K562 (cell line): Measurements from ENCODE around the gene DNAJB13. TPM values are rescaled to one million over a fixed set of nuclear protein-coding genes. Genes with fewer than 3 reads are reported as not detected.
A peak's percentile ranks its signal among the peaks of the same experiment; 100 is the strongest.

Source experiments
- CLOCK ChIP-seq: fragments of 250-450 bp; sonication (Bioruptor Pico); IDR thresholded peaks from 2 replicates; pipeline ENCODE4 v1.4.0; 2020; ENCODE audit warnings: mild to moderate bottlenecking, moderate library complexity, borderline replicate concordance
- CTBP1 ChIP-seq: fragments of 450-650 bp; IDR thresholded peaks from 2 replicates; pipeline ENCODE4 v1.6.1; 2016; ENCODE audit warnings: borderline replicate concordance
- ELF4 ChIP-seq: fragments of 450-650 bp; formaldehyde crosslinking; IDR thresholded peaks from 2 replicates; pipeline ENCODE4 v1.4.0; 2022; ENCODE audit warnings: missing genetic modification characterization
- EP400 ChIP-seq: fragments of 450-650 bp; IDR thresholded peaks from 2 replicates; pipeline ENCODE4 v1.6.1; 2017; ENCODE audit warnings: antibody characterized with exemption, mild to moderate bottlenecking, moderate library complexity
- FOXK1 ChIP-seq: sonication (generic); formaldehyde crosslinking; IDR thresholded peaks from 2 replicates; pipeline ENCODE4 v1.8.0; 2022; ENCODE audit warnings: missing genetic modification reagents, mild to moderate bottlenecking, borderline replicate concordance
- FOXK2 ChIP-seq, 2 experiments: fragments of 450-650 bp; IDR thresholded peaks in 1 of 2; conservative IDR thresholded peaks in 1 of 2; 2 replicates each; pipeline ENCODE4 v1.6.1; 2016; ENCODE audit warnings: low read depth in 2 of 2, mild to moderate bottlenecking in 1 of 2
- LARP7 ChIP-seq: fragments of 450-650 bp; IDR thresholded peaks from 2 replicates; pipeline ENCODE4 v1.6.1; 2016
- MTA1 ChIP-seq: fragments of 450-650 bp; IDR thresholded peaks from 2 replicates; pipeline ENCODE4 v1.6.1; 2017; ENCODE audit warnings: borderline replicate concordance
- NCOA6 ChIP-seq: fragments of 450-650 bp; IDR thresholded peaks from 2 replicates; pipeline ENCODE4 v1.6.1; 2017; ENCODE audit warnings: mild to moderate bottlenecking
- NR0B1 ChIP-seq: fragments of 450-650 bp; IDR thresholded peaks from one replicate; pipeline ENCODE4 v1.6.1; 2018; ENCODE audit warnings: mild to moderate bottlenecking, moderate library complexity; ENCODE audit not compliant: partially characterized antibody
- NR3C1 ChIP-seq: sonication (generic); formaldehyde crosslinking; IDR thresholded peaks from 2 replicates; pipeline ENCODE4 v1.8.1; 2022; ENCODE audit warnings: missing genetic modification reagents
- PHB2 ChIP-seq: fragments of 450-650 bp; IDR thresholded peaks from 2 replicates; pipeline ENCODE4 v1.6.1; 2017; ENCODE audit warnings: low read depth
- PHF8 ChIP-seq: fragments of 200-600 bp; sonication (generic); IDR thresholded peaks from 2 replicates; pipeline ENCODE4 v1.6.1; 2012; ENCODE audit warnings: mixed run types, mild to moderate bottlenecking, inconsistent platforms, low read length, moderate library complexity, borderline replicate concordance
- PML ChIP-seq: IDR thresholded peaks from 2 replicates; pipeline ENCODE4 v1.6.1; 2012; ENCODE audit warnings: low read length, inconsistent platforms
- POLR2AphosphoS5 ChIP-seq: IDR thresholded peaks from 2 replicates; pipeline ENCODE4 v1.6.1; 2011; ENCODE audit warnings: mild to moderate bottlenecking, low read depth, low read length, moderate library complexity; ENCODE audit not compliant: control insufficient read depth, insufficient read depth
- RBFOX2 ChIP-seq: fragments of 200-400 bp; formaldehyde crosslinking; IDR thresholded peaks from 2 replicates; pipeline ENCODE4 v1.6.1; 2017; ENCODE audit warnings: low read depth, mild to moderate bottlenecking, low read length, moderate library complexity
- RBM14 ChIP-seq: fragments of 200-400 bp; formaldehyde crosslinking; IDR thresholded peaks from 2 replicates; pipeline ENCODE4 v1.6.1; 2018; ENCODE audit warnings: low read depth, mild to moderate bottlenecking, low read length, moderate library complexity, borderline replicate concordance; ENCODE audit not compliant: insufficient read depth
- SAFB ChIP-seq: fragments of 200-400 bp; formaldehyde crosslinking; IDR thresholded peaks from 2 replicates; pipeline ENCODE4 v1.6.1; 2017; ENCODE audit warnings: low read depth, low read length, borderline replicate concordance
- STAT5A ChIP-seq: IDR thresholded peaks from 2 replicates; pipeline ENCODE4 v1.6.1; 2012; ENCODE audit warnings: low read length, inconsistent platforms, borderline replicate concordance
- STAT5B ChIP-seq: fragments of 250-450 bp; sonication (Bioruptor Pico); IDR thresholded peaks from 2 replicates; pipeline ENCODE4 v1.8.0; 2021; ENCODE audit warnings: mild to moderate bottlenecking, inconsistent platforms
- ZNF134 ChIP-seq: fragments of 250-450 bp; sonication (Bioruptor Pico); conservative IDR thresholded peaks from 2 replicates; pipeline ENCODE4 v1.4.0; 2020
- ZNF184 ChIP-seq: sonication (generic); formaldehyde crosslinking; IDR thresholded peaks from 2 replicates; pipeline ENCODE4 v1.5.0; 2020; ENCODE audit warnings: missing genetic modification reagents
- ZNF507 ChIP-seq: conservative IDR thresholded peaks from 2 replicates; pipeline ENCODE4 v1.6.1; 2017; ENCODE audit warnings: missing genetic modification characterization, missing compliant biosample characterization
- polyA plus RNA-seq, 8 experiments: library from polyadenylated mRNA; depleted of rRNA in 4 of 8; stranded (reverse) in 5 of 8; unstranded in 3 of 8; fragments of >200 nt; fragmentation: Nextera tagmentation in 2 of 8; fragmentation: Illumina TruSeq in 1 of 8; extraction: Ambion mirVana in 2 of 8; extraction: Trizol in 1 of 8; gene quantifications; 2 replicates each; pipeline versions ENCODE4 v1.2.1 to v1.2.3, GENCODE V29; 2011 to 2014; ENCODE audit warnings: inconsistent platforms in 1 of 8, missing spikeins in 1 of 8
- total RNA-seq, 7 experiments: library from RNA; depleted of rRNA in 6 of 7; stranded (reverse); fragments of >200 nt in 6 of 7; fragmentation: Illumina TruSeq in 2 of 7; extraction: Trizol in 2 of 7; gene quantifications; 2 replicates each; pipeline versions ENCODE4 v1.2.1 to v1.2.3, GENCODE V29; 2011 to 2021; ENCODE audit warnings: low replicate concordance in 1 of 7
- TF ChIP-seq, protein P1 (sequence below), 2 experiments: fragments of 450-650 bp; conservative IDR thresholded peaks; 2 replicates each; pipeline ENCODE4 v1.6.1; 2017; ENCODE audit warnings: mild to moderate bottlenecking in 2 of 2, moderate library complexity in 2 of 2
- TF ChIP-seq, protein P2 (sequence below): sonication (generic); formaldehyde crosslinking; IDR thresholded peaks from 2 replicates; pipeline ENCODE4 v1.5.0; 2020; ENCODE audit warnings: missing genetic modification reagents

Gene DNAJB13
- total and polyA plus RNA-seq, 9 of the 15 experiments (the other 6 are each of a cell fraction or from before 2014, with no cell fraction given), result 0.14 TPM; not detected in 8

- TF ChIP-seq PML (peak; percentile 66; the same call in 1 of the 2 replicates), EP400 (no peak), MTA1 (no peak), FOXK2 (conservative IDR thresholded peaks at IDR 0.05 in 1 of 2, IDR thresholded peaks at IDR 0.05 in 1 of 2; ENCODE audit: low read depth in 2 of 2) (no peak), NCOA6 (no peak), RBM14 (no peak), STAT5A (0 out of 2 replicates have a peak, but pooled peaks have one; percentile 36), ZNF134 (CRISPR knock-in tag) (no peak), NR0B1 (no peak), CTBP1 (peak; percentile 79; the same call in 1 of the 2 replicates), STAT5B (CRISPR knock-in tag) (no peak), POLR2AphosphoS5 (no peak), ZNF184 (CRISPR knock-in tag) (no peak), CLOCK (CRISPR knock-in tag) (no peak), PHB2 (no peak), FOXK1 (CRISPR knock-in tag) (no peak), ELF4 (CRISPR knock-in tag) (no peak), RBFOX2 (no peak), SAFB (no peak), NR3C1 (CRISPR knock-in tag) (no peak), ZNF507 (tag) (no peak), PHF8 (no peak), LARP7 (no peak)
- TF ChIP-seq, protein P1, sequence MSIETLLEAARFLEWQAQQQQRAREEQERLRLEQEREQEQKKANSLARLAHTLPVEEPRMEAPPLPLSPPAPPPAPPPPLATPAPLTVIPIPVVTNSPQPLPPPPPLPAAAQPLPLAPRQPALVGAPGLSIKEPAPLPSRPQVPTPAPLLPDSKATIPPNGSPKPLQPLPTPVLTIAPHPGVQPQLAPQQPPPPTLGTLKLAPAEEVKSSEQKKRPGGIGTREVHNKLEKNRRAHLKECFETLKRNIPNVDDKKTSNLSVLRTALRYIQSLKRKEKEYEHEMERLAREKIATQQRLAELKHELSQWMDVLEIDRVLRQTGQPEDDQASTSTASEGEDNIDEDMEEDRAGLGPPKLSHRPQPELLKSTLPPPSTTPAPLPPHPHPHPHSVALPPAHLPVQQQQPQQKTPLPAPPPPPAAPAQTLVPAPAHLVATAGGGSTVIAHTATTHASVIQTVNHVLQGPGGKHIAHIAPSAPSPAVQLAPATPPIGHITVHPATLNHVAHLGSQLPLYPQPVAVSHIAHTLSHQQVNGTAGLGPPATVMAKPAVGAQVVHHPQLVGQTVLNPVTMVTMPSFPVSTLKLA (conservative IDR thresholded peaks at IDR 0.05), result peak in 1 of 2 experiments; percentile 27; a peak in 1 of 4 replicates
- TF ChIP-seq, protein P2, sequence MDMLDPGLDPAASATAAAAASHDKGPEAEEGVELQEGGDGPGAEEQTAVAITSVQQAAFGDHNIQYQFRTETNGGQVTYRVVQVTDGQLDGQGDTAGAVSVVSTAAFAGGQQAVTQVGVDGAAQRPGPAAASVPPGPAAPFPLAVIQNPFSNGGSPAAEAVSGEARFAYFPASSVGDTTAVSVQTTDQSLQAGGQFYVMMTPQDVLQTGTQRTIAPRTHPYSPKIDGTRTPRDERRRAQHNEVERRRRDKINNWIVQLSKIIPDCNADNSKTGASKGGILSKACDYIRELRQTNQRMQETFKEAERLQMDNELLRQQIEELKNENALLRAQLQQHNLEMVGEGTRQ (CRISPR knock-in tag), result no peak
Observed at GRCh38 chr11:73942010-73942409, 8.8 kb upstream of the DNAJB13 start (continued).
